GM21529 (cell line): ENCODE measurements around the gene ATP6V0A4.
"Not testable (repeated sequence)": the region's sequence is repeated elsewhere in the genome, so short reads cannot be mapped to it uniquely, and the experiment has no call there.

Experiments used
- ATAC-seq: cut with Tn5 transposase; IDR thresholded peaks from one replicate; pipeline ENCODE4 v1.9.1; 2021; ENCODE audit not compliant: unreplicated experiment

Gene ATP6V0A4

DNA sequence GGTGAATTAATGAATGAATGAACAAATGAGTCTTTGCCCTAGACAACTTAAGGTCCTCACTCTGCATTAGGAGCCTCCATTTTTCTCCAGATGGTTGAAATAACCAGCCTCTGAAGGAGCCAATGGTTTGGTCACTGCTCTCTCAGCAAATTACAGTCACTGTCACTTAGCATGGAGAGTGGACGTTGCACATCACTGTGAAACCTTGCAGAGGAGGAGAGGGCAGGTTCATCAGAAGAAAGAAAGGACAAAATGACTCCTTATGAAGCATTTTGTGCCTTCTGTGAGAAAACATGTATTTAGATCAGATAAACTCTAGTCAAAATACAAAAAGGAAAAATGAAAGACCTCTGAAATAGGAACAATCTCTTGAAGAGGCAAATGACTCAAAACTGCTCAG, 6.6 kb upstream of the ATP6V0A4 start:
- ATAC-seq: no peak

DNA sequence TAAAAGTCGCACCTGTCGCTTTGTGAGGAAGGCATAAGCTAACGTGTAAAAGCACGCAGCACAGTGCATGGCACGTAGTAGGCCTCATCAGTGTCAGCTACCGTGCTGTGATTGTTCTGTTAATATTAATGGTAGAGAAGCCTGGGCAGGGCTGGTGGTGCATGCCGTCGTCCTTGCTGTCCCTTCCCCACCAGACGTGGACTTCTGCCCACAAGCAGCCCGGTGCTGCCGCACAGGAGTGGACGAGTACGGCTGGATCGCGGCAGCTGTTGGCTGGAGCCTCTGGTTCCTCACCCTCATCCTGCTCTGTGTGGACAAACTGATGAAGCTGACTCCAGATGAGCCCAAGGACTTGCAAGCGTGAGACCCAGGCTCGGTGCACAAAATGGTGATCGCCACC, 4.7 kb upstream of the ATP6V0A4 start:
- ATAC-seq: no peak

DNA sequence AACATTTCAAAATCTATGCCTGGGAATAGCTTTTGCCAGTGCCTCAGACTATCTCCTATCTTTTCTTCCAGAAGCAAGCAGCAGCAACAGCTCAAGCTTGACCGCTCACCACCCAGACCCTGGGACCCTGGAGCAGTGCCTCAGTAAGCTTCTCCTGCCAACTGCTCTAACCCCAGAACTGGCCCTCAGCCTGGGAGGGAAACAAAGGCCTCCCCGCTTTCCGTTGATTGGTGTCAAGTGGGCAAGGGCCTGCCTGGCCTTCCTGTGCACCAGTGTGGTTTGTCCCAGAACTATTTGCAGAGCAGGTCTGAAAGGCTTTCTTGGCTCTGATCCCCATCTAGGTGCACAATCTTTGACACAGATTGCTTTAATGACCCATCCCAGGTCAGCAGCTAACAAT, 3.3 kb upstream of the ATP6V0A4 start:
- ATAC-seq: no peak

DNA sequence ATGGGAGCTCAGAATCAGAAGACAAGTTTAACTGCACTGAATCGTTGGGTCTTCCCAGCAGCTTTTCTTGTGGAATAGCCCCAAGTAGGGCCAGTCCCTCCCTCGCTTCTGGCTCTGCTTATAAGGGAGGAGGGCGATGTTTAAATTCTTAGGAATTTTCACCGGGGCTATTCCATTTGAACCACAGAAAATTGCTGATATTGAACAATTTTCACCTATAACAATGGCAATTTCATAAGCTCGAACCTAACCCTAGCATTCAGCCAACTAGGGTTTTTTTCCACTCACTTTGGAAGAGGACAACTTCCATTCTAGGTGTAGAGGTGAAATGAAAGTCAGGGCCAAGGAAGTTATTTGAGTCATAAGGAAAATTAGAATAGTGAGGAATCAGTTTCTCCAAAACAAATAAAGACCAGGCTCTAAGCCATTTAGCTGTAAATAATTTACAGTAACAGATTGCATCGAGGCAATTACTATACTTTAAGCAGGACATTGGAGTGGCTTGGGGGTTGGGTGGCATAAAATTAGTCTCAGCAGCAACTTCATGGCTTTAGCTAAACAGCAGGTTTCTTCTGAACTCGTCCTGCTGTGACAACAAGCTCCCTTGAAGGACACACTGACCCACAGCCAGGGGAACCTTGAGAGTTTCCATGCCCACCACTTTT, 1.5 kb upstream of the ATP6V0A4 start:
- ATAC-seq: no peak

DNA sequence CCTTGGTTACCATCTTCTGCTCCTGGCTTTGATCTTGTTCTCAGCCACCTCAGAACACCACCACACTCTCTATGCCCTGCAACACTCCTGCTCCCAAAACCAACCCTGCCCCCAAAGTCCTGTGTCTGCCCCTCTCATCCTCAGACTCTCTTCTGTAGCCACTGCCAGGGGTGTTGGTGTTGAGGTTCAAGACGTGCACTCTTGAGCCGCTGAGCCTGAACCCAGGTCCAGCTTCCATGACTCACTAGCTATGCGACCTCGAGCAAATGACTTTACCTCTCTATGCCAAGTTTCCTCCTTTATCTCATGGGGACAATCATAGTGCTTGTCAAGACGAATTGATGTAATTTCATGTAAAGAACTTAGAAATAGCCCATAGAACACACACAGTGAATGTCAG, 840 bp upstream of the ATP6V0A4 start:
- ATAC-seq: no peak

DNA sequence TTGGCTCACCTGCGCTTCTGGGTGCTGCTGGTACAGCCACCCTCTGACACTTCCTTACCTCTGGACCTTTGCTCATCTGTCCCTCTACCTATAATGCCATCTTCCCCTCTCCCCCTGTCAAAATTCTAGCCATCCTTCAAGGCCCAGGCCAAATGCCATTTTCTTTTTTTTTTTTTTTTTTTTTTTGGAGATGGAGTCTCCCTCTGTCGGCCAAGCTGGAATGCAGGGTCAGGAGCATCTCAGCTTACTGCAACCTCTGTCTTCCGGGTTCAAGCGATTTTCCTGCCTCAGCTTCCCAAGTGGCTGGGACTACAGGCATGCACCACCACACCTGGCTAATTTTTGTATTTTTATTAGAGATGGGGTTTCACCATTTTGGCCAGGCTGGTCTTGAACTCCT, 950 bp downstream of the ATP6V0A4 start:
- ATAC-seq: not testable (repeated sequence)

DNA sequence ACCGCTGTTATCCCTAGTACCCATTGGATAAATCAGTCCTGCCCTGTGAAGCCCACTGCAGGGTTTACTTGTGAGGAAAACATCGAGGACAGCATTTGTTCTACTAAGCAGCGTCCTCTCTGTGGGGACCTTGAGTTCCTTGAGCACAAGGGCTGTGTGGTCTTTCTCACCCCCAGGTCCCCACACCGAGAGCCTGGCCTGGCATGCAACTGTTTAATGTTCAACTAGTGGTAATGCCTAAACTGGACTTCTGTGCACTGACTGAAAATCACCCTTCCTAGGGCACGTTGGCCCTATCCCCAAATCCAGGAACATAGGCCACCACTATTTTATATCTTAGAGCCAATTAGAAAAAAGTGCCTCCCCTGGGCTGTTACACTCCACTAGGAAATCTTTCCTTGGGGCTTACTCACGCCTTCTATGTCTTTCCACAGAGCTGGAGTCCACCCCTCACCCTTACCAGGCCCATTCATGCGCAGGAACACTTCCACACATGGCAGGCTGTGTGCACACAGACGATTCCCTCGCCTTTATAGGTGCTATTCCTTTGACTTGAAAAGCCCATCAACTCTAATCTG, 1.9 kb downstream of the ATP6V0A4 start:
- no peak for ATAC-seq

DNA sequence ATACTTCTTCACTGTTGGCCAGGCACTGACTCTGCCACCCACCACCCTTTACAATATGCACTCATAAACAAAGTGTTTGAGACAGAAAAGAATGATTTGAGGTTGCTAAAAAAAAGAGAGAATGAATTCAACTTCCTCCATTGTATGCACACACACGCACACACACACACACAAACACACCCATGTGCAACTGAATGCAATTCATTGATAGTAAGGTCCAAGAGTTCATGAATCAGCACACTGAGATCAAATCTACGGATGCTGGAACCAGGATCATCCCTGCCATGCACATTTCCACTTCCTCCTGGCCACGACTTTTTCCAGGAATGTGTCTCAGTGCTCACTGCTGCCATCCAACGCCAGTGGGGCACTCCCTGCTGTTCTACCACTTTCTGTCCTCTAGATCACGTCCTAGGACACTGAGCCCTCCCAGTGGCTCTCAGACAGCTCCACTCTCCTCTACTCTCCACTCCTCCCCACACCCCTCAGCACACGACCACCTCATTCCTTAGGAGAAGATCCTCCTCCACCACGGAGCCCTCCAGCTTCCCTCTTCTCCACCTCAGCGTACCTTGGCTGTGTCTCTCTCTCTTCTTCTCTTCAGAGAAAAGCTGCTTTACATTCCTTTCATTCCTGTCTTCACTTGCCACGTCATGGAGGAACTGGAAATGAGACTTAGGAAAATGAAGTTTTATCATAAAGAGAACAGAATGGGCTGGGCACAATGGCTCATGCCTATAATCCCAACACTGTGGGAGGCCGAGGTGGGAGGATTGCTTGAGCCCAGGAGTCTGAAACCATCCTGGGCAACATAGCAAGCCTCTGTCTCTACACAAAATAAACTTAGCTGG, 12.2 kb downstream of the ATP6V0A4 start:
- ATAC-seq: no peak

DNA sequence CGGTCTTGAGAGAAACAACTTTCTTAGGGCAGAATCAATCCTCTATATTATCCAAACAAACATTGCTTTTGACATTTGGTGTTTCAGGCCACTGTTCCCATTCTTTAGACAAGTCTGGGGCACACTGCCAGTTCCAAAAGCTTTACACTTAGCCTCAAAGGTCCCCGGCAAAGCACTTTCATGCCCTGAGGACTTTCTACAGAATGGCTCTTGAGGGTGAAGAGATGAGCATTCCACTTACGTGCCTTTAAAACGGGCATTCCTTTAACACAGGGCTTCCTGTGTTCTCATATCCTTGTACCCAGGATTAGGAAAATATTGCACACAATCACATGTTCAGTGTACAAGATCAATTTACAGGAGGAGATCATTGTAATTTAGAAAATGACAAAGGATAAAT, 13.3 kb downstream of the ATP6V0A4 start:
- ATAC-seq: no peak

DNA sequence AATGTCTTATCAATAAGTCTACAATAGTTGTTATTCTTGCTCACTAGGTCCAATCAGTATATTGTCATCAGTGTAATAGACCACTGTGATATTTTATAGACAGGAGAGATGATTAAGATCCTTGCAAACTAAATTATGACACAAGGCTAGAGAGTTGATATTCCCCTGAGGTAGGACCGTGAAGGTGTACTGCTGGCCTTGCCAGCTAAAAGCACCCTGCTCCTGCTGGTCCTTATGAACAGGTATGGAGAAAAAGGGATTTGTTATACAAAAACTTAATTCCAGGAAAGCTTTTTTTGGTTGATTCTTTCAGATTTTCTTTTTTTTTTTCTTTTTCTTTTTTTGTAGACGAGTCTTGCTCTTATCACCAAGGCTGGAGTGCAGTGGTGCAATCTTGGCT, 17.0 kb downstream of the ATP6V0A4 start:
- ATAC-seq: no peak

DNA sequence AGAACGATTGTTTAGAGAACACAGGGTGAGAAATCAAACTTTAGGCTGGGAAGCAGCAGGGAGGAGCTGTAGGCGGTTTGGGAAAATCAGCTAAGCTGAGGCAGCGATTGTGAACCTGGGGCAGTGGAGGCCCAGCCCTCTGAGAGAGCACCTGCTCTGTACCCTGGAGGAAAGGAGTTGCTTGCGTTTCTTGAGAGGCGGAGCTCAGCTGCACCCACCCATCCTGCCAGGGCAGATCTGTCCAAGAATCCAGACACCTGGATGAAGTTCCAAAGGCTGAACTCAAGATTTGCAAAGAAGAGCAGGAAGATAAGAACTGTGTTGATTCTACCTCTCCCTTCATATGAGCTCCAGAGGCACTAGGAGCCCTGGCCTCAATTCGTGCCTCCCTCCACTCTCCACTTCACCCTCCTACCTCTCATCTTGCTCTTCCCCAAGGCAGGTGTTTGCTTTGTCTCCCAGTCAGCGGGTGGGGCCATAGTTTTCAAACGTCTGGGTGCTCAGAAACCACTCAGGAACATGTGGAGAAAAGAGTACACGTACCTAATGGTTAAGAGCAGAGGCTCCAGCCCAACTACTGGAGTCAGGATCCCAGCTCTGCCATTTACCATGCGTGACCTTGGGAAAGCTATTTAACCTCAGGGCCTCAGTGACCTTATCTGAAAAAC, 21.7 kb downstream of the ATP6V0A4 start:
- ATAC-seq: no peak

DNA sequence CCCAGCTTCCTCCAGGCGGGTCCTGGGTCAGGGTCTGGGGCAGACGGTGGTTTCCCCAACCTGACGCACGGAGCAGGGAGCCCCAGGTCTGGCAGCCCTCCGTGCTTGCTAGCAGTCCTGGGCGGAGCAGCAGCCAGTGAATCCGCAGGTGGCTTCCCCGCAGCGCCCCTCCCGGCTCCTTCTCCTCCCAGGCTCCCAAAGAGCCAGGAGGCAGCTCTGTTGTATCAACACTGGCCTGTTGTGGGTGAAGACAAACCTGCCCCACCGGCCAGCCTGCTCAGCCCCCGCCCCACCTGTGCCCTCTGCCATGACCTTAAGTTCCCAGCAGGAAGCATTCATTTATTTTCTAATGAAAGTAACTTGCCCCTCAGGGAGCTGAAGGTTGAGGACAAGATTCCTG, 24.2 kb downstream of the ATP6V0A4 start:
- ATAC-seq: no peak

DNA sequence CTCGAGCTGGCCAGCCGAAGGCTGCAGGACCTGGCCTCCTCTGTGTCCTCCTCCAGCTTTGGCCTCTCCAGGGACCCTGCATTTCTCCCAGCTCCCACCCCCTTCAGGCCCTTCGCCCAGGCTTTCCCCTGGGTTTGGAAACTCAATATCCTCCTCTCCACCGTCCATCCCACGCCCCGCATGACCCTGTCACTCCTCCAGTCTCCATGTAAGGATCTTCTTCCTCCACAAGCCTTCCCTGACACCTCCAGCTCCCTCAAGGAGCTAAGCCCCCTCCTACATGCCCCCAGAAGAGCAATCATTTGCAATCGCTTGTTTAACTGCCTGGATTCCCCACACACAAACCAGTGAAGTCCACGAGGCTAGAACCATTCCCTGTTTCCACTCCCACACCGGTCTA, 24.8 kb downstream of the ATP6V0A4 start:
- no peak for ATAC-seq

DNA sequence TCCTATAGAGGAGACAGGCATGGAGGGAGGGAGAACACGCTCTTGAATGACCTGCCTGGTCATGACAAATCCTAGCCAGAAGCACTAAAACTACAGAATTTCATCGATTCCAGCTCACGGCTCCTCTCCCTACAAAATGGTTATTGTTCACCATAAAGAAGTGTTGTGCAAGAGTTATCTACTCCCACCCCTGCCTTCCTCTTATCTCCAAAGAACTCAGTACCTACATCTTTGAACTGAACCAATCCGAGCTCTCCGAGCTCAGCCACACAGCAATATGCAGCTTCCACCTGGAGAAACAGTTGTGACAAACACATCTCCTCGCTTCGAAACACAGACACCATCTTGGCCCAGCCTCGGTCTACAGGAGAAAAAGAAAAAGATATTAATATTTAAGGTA, 27.1 kb downstream of the ATP6V0A4 start:
- ATAC-seq: no peak

DNA sequence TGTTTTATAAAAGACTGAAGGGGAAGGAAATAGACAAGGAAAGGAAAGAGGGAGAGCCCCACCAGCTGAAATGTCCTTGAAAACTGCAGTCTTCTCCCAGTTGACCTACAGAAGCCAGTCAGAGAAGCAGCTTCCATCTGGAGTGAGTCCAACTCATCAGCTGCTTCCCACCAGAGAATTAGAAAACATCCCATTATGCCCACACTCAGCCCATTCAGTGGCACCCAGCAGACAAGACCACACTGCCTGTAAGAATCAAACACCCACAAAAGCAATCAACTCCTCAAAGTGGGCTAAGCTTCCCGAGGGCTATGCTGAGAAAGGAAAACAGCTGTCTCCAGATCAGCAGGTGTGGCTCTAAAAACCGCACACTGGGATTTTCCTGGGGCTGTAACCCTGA, 29.8 kb downstream of the ATP6V0A4 start:
- ATAC-seq: no peak

DNA sequence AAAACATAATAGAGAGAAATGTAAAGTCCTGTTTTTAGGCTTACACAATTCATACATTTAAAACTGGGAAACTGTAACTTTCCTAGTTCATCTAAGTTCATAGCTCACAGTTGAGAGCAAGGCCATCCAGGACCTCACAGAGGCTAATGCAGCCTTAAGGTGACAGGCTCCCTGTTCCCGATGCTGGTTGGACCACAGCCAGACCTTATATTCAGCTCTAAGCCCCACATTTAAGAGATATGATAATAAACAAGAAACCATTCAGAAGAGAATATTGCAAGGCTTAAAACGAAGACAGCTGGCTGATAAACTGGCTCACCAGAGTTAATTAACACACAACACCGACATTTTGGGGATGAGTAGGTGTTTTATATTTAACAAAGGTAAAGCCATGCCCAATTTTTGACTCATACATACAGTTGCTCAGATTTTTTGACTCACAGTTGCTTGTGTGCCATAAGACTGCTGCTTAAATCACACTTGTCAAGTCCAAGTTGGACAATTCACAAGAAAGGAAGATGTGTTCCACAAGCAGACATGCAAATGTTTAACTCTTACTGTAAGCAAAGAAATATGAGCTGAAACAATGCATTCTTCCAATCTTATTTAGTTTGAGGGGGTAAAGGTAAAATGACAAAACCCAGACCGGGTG, 41.3 kb downstream of the ATP6V0A4 start:
- ATAC-seq: no peak

DNA sequence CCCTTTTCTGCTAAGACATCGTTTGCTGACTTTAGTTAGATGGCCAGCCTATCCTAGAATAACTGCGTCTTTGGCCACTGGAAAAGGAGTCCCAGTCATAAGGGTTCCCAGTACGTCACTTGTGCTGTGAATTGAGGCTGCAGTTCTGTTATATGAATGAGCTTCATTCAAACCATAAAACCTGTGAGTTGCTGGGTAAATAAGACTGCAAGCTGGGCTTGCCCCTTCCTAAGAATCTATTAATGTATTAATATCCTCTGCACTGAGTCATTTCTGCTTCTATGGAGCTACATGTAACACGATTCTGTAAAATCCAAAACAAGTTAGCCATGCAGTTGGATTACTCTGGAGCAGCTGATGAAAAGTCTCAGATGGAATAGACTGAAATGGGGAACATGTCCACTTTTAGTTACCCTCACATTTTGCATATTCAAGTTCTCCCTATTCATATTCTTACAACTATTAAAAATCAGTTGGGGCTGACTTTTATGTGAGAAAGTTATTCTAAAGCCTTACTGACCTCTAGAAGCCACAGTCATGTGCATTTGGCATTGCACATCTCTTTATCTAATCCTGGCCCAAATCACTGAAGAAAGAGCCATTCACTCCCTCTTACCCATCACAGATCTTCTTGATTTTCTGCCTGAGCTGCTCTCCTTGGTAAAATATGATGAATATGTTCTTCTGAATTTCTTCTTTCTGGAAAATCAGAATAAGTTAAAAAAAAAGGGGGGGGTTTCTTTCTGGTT, 42.0 kb downstream of the ATP6V0A4 start:
- no peak for ATAC-seq

DNA sequence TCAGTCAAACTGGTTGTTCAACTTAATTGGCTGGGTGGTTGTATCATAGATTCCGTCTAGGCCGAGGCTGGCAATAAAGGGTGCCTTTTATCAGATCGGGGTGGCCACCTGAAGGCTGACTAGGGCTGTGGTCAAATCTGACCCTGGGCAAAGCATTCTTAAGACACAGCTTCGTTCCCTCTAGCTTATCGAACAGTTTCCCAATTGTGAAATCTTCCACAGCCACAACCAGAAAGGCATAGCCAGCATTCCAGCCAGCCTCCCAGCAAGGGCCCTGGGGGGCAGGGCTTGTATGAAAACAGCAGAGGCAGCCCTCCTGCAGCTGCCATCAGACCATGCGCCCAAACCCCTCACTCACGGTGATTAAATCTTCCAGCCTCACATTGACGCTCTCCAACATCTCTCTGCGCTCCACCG, 42.7 kb downstream of the ATP6V0A4 start:
- no peak for ATAC-seq

DNA sequence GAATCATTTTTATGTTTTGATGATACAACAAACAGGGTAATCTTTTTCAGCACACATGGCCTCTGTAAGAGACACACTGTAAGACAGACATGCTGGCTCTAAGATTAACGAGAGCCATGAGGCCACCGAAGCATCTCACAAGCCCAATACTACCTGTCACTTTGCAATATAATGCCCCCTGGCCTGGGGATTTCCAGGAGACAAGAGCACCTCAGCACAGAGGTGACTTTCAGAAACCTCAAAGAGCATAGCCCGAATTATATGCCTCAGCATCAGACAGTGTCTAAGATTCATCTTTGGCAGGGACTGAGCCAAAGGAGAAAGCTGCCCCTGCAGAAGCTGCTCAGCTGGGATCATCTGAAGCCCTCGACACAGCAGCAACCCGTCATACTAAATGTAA, 44.4 kb downstream of the ATP6V0A4 start:
- no peak for ATAC-seq

DNA sequence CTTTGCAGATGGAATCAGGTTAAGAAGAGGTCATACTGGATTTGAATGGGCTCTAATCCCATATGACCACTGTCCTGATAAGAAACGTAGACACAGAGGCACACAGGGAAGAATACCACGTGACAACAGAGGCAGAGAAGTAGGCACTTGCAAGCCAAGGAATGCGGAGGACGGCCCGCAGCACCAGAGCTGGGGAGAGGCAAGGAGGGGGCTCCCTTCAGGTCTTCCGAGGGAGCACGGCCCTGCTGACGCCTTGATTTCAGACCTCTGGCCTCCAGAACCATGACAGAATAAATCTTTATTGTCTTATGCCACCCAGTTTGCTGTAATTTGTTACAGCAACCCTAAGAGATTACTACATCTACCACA, 44.9 kb downstream of the ATP6V0A4 start:
- no peak for ATAC-seq
